ENCODE data around the gene MLKL.
"Not testable (repeated sequence)": the region's sequence is repeated elsewhere in the genome, so short reads cannot be mapped to it uniquely, and the experiment has no call there.

The MLKL gene

DNA sequence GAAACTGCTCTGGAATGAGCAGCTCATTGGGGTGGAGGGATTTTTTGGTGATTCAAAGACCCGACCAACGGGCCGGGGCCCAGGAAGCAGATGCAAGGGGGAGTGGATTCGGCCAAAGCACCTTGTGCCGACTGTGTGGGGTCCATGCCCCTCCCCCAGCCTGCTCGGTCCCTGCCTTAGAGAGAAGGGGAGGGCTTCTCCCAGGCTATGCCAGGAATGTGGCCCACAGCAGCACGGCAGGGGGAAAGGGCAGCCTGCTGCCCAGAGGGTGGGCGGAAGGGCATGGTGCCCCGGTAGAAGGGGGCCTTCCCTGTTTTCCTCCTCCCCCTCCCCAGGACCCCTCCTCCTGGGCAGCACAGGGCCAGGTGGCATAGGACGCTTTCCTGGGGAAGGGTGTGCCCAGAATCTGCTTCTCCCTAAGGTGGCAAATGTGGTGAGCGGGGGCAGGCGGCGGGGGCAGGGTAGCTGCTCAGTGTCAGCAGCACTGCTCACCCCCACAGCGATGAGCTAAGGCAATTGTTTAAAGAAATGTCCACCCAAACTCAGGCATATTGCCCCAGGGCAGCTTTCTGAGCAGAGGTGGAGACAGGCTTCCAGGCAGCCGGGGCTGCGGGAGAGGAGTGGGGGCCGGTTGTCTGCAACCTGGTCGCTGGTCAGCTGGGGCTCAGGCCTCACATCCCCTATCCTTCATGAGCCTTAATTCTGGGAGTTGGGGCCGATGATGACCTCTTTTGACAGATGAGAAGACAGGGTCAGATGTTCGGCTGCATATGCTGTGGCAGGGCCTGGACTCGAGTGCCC lies 33.9 kb upstream of the MLKL start:
- in situ Hi-C loops (cut with HindIII; ENCODE audit: low sequenced_read_pairs): no loop called here

DNA sequence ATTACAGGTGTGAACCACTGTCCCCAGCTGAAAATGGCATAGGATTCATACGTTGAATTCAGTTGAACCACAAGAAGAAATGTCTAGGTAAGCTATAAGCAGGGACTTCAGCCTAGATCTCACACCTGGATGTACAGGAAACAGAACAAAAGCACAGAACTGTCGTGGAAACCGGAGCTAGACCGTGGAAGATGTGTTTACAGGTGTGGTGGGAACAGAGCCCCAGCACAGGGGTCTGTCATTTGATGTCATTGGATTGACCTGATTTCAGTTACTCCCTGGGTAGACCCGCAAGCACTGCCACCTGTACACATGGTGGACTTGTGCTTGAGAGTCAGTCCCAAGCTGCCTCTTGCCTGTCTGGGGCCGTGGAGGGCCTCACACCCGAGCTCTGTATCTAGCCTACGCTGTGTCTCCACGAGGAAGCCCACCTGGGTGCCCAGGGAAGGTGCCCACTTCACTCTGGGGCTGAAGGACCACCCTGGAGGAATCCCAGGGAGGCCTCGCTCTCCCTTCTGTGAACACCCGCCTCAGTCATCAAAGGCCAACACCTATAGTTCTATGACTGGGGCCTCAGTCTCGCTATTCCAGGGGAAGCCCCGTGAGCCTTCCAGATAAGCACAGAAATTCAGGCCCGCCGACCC lies 32.2 kb upstream of the MLKL start:
- in situ Hi-C loops (cut with HindIII; ENCODE audit: low sequenced_read_pairs): no loop called here

DNA sequence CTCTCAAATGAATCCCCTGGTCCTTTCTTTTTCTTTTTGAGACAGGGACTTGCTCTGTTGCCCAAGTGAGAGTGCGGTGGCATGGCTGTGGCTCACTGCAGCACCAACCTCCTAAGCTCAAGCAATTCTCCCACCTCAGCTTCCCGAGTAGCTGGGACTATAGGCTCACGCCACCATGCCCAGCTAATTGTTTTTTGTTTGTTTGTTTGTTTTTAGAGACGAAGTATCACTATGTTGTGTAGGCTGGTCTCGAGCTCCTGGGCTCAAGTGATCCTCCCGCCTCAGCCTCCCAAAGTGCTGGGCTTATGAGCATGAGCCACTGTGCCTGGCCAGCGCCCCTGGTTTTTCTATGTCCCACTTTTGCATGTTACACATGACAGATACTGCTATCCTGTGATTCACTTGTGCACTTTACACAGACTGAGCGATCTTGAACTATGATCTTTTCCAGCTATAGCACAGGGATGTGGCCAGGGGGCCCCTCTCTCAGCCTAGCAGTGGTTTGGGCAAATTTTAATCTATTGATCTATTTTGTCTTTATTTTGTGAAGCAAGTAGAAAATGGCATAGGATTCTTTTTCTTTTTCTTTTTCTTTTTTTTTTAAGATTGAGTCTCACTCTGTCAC lies 31.3 kb upstream of the MLKL start:
- in situ Hi-C loops (cut with HindIII; ENCODE audit: low sequenced_read_pairs): no loop called here

DNA sequence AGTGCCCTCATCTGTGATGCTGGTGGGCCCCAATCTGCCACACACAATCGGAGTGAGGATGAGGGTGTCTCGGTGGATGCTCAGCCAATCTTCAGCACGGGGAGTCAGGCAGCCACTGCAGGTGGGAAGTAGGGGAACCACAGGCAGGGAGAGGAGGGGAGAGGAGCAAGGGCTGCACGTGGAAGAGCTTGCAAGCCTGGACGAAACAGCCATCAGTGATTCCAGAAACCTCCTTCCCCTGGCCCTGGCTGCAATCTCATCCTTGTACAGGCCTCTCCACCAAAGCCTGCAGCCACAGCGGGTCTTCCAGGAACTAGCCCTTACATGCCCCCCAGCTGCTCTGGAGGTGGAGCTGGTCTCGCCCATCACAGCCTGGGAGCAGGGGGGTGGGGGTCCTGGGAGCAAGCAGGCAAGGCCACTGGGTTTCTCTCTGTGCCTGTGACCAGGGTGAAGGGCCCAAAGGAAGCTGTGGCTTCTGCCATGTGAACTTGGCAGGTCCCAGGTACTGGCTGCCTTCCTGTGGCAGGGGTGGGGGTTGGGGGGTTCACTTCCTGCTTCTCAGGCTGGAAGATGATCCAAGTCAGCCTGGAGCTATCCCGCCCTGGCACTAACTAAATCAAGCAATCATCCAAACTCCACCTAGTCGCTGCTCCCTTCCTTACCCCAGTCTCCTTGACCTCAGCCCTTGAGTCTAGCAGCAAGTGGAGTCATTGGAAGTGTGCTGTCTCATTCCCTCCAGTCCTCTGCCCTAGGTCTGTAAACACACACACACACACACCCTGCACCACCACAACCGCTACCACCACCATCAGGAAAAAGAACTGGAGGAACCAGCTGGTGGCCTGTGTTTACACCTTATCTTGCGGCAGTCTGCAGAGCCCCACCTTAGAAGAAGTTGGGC lies 29.4 kb upstream of the MLKL start:
- in situ Hi-C loops (cut with HindIII; ENCODE audit: low sequenced_read_pairs): no loop called here

DNA sequence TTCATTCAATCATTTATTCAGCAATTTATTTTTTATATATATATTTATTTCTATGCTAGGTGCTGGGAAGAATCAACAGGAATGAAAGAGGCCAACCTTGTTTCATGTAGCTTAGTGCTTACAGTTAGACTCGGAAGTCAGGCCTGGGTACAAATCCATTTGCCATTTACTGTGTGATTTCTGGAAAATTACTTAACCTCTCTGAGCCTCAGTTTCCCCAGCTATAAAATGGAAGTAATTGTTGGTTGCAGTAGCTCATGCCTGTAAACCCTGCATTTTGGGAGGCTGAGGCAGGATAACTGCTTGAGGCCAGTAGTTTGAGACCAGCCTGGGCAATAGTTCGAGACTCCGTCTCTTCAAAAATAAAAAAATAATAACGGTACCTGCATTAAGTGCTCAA lies 27.2 kb upstream of the MLKL start:
- in situ Hi-C loops (cut with HindIII; ENCODE audit: low sequenced_read_pairs): no loop called here

DNA sequence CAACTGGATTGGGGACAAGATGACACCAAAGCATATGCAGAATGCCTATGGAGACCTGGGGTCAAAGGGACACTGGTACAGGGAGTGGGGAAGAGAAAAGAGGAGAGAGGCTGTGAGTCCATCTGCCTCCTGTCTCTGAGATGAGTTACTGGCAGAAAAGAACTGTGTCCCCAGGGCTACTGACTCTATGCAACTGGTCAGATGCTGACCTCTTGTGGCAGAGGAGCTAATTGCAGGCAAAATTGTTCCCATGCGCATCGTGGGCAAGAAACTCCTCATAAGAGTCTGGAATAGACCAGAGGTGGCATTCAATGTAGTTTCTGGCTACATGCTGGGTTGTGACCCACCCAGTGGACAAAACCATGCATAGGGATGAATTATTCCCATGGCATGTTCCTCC lies 26.1 kb upstream of the MLKL start:
- in situ Hi-C loops (cut with HindIII; ENCODE audit: low sequenced_read_pairs): no loop called here

DNA sequence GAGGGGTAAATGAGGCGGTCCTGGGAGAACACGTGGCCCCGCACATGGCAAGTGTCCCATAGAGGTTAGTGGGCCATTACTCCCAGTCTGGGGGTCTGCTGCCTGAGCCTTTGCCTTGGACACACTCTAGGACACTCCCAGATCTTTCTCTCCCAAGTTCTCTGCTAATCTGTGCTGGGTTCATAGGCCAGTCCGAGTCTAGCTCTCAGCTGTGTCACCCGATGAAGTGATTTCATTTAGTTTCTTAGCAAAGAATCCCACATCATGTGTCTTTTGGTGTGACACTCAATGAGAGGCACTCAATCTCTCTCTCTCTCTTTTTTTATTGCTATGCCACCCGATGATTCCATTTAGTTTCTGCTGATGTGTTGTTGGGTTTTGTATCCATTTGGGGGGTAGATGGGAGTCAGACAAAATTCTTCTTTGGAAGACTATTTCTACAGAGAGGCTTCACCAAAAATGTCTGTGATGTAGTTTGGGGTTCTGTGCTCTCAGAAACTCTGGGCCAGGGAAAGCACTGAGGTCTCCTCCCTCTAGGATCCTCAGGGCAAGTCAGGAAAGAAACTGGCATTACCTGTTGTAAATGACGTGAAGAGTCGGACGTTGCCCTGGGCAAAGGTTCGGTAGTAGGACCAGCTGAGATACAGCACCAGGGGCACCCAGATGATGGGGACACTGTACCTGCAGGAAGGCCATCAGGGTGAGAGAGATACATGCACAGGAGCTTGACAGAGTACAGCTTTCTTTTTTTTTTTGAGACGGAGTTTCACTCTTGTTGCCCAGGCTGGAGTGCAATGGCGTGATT lies 25.2 kb upstream of the MLKL start:
- in situ Hi-C loops (cut with HindIII; ENCODE audit: low sequenced_read_pairs): no loop called here

DNA sequence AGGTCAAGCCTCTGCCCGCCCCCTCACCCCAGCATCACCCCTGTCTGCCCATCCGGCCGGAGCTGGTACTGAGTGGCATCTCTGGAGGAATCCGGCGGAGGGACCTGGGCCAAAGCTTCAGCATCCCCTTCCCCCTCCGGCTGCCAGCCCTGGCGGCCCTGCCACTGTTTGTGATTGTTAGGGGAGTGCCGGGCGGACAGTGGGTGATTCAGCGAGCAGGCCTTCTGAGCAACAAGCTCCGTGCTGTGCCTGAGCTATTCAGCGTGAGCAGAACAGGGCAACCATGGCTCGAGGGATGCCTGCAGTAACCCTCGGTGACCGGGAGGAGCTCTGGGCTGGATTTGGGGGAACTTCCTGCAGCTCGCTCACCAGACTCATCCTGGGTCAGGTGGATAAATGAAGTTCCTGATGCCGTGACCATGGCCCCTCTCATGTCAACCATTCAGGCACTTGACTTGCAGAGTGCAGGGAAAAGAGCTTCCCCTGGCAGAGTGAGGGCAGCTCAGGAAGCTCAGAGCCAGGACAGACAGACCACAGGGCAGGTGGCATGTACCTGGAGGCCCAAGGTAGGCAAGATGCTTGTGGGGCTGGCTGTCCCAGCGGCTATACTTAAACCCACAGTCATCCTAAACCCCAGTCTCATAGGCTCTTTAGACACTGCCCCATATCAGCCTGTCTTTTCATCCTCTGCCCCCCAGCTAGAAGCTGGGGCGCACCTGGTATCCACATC lies 24.3 kb upstream of the MLKL start:
- in situ Hi-C loops (cut with HindIII; ENCODE audit: low sequenced_read_pairs): no loop called here

DNA sequence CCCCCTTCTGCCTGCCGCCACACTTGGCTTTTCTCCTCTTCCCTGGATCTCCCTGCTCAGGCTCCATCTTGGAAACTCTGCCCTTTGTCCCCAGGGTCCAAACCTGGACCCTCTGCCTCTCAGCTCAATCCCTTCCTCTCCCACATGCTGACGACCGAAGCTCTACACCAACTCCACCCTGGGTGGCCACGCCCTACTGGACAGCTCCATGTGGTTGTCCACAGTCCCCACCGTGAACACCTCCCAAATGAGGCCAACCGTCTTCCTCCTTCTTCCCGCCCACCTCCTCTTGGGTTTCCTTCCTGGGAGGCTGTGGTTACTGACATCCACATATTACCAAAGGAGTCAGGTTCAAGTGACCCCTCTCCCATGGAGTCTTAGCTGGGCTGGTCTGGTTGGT lies 22.6 kb upstream of the MLKL start:
- in situ Hi-C loops (cut with HindIII; ENCODE audit: low sequenced_read_pairs): no loop called here

DNA sequence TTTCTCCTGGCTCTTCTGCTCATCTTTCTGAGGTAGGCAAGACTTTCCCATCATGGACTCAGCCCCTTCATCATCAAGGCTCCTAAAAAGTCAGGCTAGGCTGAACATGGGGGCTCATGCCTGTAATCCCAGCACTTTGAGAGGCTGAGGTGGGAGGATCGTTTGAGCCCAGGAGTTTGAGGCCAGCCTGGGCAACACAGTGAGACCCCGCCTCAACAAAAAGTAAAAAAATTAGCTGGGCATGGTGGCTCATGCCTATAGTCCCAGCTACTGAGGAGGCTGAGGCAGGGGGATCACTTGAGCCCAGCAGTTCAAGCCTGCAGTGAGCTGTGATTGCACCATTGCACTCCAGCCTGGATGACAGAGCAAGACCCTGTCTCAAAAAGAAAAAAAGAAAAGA lies 21.5 kb upstream of the MLKL start:
- in situ Hi-C loops (cut with HindIII; ENCODE audit: low sequenced_read_pairs): not testable (repeated sequence)

DNA sequence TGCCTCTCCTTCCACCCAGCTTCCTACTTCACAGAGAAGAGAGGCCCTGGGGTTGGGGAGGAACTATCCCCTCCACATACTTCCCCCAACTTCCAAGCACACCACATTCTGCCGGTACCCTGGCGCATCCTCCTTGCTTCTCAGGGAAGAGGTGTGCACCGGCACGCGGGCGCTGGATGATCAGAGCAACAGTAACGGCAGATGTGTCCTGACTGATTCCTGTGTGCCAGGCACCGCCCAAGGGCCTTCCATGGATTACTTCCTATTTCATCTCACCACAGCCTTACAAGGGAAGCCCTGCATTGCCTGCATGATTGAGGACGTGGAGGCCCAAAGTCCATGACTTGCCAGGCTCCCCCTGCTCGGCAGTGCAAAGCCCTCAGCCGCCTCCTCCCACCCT lies 21.1 kb upstream of the MLKL start:
- in situ Hi-C loops (cut with HindIII; ENCODE audit: low sequenced_read_pairs): no loop called here

DNA sequence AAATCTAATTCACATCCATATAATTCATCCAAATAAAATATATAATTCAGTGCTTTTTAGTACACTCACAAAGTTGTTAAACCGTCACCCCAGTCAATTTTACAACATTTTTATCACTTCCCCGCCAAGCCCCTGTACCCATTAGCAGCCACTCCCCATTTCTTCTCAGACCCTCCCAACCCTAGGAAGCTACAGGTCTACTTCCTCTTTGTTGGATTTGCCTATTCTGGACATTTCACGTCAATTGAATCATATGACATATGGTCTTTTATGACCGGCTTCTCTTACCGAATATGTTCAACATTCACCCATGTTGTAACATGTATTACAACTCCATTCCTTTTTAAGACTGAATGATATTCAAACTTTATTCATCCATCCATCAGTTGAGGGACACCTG lies 19.9 kb upstream of the MLKL start:
- in situ Hi-C loops (cut with HindIII; ENCODE audit: low sequenced_read_pairs): no loop called here

DNA sequence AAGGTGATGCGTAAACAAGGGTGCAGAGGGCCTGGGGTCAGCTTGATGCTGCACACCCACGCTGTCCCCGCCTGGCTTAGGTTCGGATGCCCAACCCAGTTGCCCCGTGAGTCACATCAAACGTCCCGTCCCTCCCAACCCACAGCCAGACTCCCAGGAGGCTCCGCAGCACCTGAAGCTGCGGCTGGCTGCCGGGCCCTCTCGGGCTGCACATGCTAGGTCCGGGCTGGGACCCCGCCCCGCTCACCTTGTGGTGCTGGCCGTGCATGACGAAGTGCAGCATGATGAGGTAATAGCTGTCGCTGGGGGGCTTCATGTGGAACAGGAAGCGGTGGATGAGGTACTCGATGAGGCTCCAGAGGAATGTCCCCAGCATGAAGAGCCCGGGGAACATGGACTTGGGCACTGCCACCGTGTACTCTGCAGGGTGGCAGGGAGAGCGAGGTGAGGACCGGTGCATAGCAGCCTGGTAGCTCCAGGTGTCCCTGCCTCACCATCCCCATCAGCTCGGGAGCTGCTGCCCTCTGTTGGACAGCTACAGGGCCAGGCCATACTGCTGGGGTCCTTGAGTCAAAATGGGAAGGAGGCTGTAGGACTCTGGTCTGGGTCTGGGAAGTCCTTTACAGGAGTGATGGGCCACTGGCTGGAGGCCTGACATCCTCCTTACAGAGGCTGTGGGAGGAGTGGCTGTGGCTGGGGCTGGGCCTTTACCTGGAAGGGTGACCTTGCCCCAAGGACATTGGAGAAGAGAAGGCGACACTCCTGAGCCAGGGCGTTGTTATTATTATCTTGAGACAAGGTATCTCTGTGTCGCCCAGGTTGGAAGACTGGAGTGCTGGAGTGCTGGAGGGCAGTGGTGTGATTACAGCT lies 18.3 kb upstream of the MLKL start:
- in situ Hi-C loops (cut with HindIII; ENCODE audit: low sequenced_read_pairs): no loop called here

DNA sequence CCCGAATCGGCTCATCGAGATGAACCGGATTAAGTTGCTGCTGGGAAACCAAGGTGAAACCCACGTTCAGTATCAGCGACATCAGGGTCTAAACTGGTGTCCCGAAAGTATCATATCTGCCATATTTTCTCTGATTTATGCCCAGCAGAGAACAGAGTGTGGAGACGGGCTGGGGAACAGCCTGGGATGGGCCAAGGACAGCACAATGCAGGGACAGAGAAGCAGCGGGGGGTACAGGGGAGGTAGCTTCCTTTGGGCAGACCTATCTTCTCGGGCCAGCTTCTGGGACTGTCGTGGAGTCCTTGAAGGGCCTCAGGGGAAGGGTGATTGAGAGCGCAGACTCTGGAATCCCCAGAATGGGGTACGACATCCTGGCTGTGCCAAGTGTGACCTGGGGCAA lies 17.5 kb upstream of the MLKL start:
- in situ Hi-C loops (cut with HindIII; ENCODE audit: low sequenced_read_pairs): no loop called here

DNA sequence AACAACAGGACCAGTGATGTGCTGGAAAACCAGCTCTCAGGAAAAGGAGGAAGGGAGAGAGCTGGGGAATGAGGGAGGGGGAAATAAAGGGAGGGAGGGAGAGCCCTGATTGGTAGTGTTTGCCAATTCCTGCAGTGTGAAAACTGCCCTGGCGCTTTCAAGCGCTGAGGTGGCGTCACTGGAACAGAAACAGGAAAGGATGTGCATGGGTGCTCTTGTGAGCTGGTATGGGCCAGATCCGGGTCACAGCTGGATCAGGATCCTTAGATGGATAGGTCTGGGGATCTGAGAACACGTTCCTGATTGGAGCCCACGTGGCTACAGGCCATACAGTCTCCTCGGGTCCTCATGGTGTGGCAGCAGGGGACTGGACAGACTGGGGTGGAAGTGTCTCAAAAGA lies 16.7 kb upstream of the MLKL start:
- in situ Hi-C loops (cut with HindIII; ENCODE audit: low sequenced_read_pairs): no loop called here

DNA sequence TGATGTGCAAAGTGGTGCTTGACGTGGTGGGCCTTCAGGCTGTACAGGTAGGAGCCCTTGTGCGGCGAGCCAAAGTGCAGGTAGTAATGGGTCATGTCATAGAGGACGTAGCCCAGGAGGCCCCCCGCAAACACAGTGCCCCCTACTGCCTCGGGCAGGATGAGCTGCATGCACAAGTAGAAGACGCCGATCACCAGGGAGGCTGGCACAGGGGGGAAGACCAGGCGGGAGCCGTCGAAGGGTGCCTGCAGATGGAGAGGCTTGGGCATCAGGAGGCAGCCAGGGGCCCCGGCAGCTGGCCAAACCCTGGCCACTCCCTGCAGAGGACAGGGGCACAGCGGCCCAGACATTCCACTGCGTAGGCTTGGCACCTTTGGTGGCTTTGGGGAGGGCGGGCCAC lies 15.7 kb upstream of the MLKL start:
- in situ Hi-C loops (cut with HindIII; ENCODE audit: low sequenced_read_pairs): no loop called here

DNA sequence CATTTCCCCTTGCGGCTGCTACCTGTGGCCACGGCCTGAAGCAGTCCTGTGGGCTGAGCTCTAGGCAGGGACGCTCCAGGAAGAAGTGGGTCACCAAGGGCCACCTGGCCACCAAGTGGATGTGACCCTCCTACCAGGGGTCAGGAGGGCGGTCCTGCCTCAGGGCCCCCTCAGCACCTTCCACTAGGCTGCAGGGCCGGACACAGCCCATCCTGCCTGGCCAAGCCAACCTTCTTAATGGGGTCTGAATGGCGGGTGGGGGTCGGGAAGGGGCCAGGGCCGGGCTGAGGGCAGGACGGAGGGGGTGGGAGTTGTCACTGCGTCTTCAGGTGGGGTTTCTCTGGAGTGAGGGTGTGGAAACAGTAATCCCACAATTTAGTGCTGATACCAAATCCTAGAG lies 13.2 kb upstream of the MLKL start:
- in situ Hi-C loops (cut with HindIII; ENCODE audit: low sequenced_read_pairs): no loop called here

DNA sequence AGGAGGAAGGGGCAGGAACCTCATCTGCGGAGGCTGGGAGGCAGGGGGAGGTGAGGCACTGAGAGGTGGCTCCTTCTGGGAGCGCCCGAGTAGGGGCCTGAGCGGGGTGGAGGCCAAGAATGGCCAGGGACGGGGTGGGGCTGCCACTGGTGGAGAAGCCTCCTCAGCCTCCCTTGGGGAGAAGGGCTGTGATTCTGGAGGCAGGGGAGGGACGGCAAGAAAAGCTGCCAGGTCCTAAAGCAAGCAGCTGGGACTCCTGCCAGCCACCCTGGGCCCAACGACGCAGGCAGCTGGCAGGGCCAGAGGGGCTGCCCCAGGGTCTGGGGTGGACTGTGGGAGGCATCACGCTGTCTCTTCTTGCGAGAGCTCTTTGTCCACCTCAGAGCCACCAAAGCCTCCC lies 12.7 kb upstream of the MLKL start:
- in situ Hi-C loops (cut with HindIII; ENCODE audit: low sequenced_read_pairs): no loop called here

DNA sequence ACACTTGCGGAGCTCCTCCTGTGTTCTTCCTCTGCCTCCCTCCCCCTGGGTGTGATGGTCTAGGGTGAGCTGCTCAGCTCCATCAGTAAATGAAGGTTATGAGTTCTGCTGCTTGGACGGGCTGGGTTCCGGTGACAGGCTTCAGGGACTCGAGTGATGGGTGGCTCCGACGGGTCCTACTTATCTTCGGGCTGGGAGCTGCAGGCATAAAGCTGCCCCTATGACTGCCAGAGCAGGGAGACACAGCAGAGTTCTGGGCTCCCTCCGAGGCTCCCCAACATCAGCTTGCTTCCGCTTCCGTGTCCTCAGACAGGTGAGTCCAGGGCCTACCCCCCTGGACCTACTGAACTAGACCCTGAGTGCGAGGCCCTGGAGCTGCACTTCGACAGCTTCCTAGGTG lies 11.3 kb upstream of the MLKL start:
- in situ Hi-C loops (cut with HindIII; ENCODE audit: low sequenced_read_pairs): no loop called here
